22Rv1 (cell line): ENCODE measurements around the gene NFE2L3.

ENCODE experiments used
- CTCF ChIP-seq: fragments of 450-650 bp; IDR thresholded peaks from 2 replicates; pipeline ENCODE4 v1.5.1; 2017; ENCODE audit warnings: mild to moderate bottlenecking
- ZFX ChIP-seq: fragments of 450-650 bp; IDR thresholded peaks from 2 replicates; pipeline ENCODE4 v1.6.1; 2017; ENCODE audit warnings: antibody characterized with exemption, borderline replicate concordance

DNA sequence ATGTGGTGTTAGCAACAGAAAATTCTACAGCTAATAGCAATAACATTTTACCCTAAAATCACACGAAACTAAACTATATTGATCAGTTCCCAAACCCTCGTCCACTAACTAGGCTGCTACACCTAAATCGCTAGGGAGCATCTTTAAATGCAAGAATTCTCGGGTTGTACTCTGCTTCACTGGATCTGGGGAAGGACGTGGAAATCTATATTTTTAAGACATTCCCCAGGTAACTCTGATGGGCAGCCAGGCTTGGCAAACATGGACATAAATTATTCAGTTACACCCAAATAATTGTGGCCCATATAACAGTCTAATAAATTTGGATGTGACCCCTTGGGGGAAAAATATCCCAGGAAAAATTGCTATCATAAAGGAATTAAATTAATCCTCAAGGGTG is 36.3 kb upstream of the NFE2L3 start:
- no peak for TF ChIP-seq CTCF
- TF ChIP-seq ZFX, result no peak
